ENCODE results near the gene CD109. TPM values are rescaled to one million over a fixed set of nuclear protein-coding genes. Genes with fewer than 3 reads are reported as not detected.
"Not testable (repeated sequence)": the region's sequence is repeated elsewhere in the genome, so short reads cannot be mapped to it uniquely, and the experiment has no call there.

CD109 gene
- total and polyA plus RNA-seq, 12 donors, result 0.47 to 6.2 (median 3.3) TPM

- no peak for DNase-seq
- Histone ChIP-seq H3K27ac (no peak overlapping the region), H3K36me3 (replicated peaks in 1 of 2) (no peaks in the 10 kb centered on the region), H3K4me1 (replicated peaks in 1 of 2) (no peaks in the 10 kb centered on the region), H3K9me3 (replicated peaks in 1 of 3) (no peaks in the 10 kb centered on the region), H3K27me3 (no peaks in the 10 kb centered on the region), H3K4me3 (no peak overlapping the region)
- WGBS, 4 donors, result 67 to 82% (median 68%) methylated on average over 2 of the region's 2 CpGs
- TF ChIP-seq CTCF (IDR thresholded peaks at IDR 0.05), result no peak
- no peak for TF ChIP-seq POLR2A (IDR thresholded peaks at IDR 0.05)
- intact Hi-C loops (cut with DNase I), result no loop called here
Observed at GRCh38 chr6:73802366-73802765, 106.4 kb downstream of the CD109 start.

GRCh38 chr6:73803562-73804241, 107.7 kb downstream of the CD109 start:
- Histone ChIP-seq H3K36me3 (replicated peaks in 1 of 2) (no peaks in the 10 kb centered on the region), H3K4me3 (no peak overlapping the region), H3K27me3 (no peaks in the 10 kb centered on the region), H3K9me3 (replicated peaks in 1 of 3) (no peaks in the 10 kb centered on the region), H3K4me1 (replicated peaks in 1 of 2) (no peaks in the 10 kb centered on the region), H3K27ac (no peak overlapping the region)
- TF ChIP-seq POLR2A (IDR thresholded peaks at IDR 0.05), result no peak
- peak in 5 of 6 experiments; percentile 12 to 37 (median 25) for TF ChIP-seq CTCF (IDR thresholded peaks at IDR 0.05)
- WGBS, 4 donors, result 28 to 38% (median 32%) methylated on average over 5 of the region's 5 CpGs
- intact Hi-C loops (cut with DNase I), result no loop called here
- peak in 4 of 7 donors; percentile 19 to 34 (median 30) for DNase-seq

- H3K4me1 ChIP-seq (replicated peaks in 1 of 2); H3K27ac ChIP-seq; H3K27me3 ChIP-seq; H3K4me3 ChIP-seq; intact Hi-C loops (cut with DNase I); H3K36me3 ChIP-seq (replicated peaks in 1 of 2); DNase-seq; H3K9me3 ChIP-seq (replicated peaks in 1 of 3): not testable (repeated sequence)
- WGBS, 4 donors, result 79 to 86% (median 85%) methylated on average over 5 to 7 of the region's 7 CpGs
Observed at GRCh38 chr6:73805221-73805620, 109.2 kb downstream of the CD109 start.

- H3K4me3 ChIP-seq; H3K27ac ChIP-seq; H3K4me1 ChIP-seq (replicated peaks in 1 of 2); intact Hi-C loops (cut with DNase I); H3K36me3 ChIP-seq (replicated peaks in 1 of 2); DNase-seq; H3K27me3 ChIP-seq; H3K9me3 ChIP-seq (replicated peaks in 1 of 3): not testable (repeated sequence)
- WGBS, 4 donors, result 82 to 98% (median 94%) methylated on average over 2 to 4 of the region's 4 CpGs
Observed at GRCh38 chr6:73805982-73806381, 110.0 kb downstream of the CD109 start.

- no peak for DNase-seq
- TF ChIP-seq POLR2A (IDR thresholded peaks at IDR 0.05) (no peak), CTCF (IDR thresholded peaks at IDR 0.05) (no peak)
- no peaks in the 10 kb centered on the region for H3K27me3 ChIP-seq
- no peak overlapping the region for H3K4me3 ChIP-seq
- H3K27ac ChIP-seq, result no peak overlapping the region
- no peaks in the 10 kb centered on the region for H3K36me3 ChIP-seq (replicated peaks in 1 of 2)
- intact Hi-C loops (cut with DNase I), result no loop called here
- no peaks in the 10 kb centered on the region for H3K4me1 ChIP-seq (replicated peaks in 1 of 2)
- H3K9me3 ChIP-seq (replicated peaks in 1 of 3), result no peaks in the 10 kb centered on the region
Observed at GRCh38 chr6:73811706-73812105, 115.7 kb downstream of the CD109 start.

All from adrenal gland (tissue), 12 donors.